ENCODE measurements around the gene LRRC25.

LRRC25 gene

GRCh38 chr19:18397242-18398202 lies at the start of gene LRRC25:
Gene LRRC25 (minus strand): TSS chr19:18397622. CDS start chr19:18396963, 659 bp downstream.
- no peak for DNase-seq (ENCODE audit: low read depth, low spot score)

GRCh38 chr19:18446811-18447359 lies 49.5 kb upstream of the LRRC25 start:
- DNase-seq (ENCODE audit: low read depth, low spot score), result no peak

- DNase-seq (ENCODE audit: low read depth, low spot score), result no peak
These were observed 48.9 kb upstream of the LRRC25 start for GRCh38 chr19:18446145-18446810.

- DNase-seq (ENCODE audit: low read depth, low spot score), result no peak
These were observed 48.0 kb upstream of the LRRC25 start for GRCh38 chr19:18445262-18445948.

- DNase-seq (ENCODE audit: low read depth, low spot score), result no peak
These were observed 47.1 kb upstream of the LRRC25 start for GRCh38 chr19:18444513-18444912.

- DNase-seq (ENCODE audit: low read depth, low spot score), result no peak
These were observed 46.4 kb upstream of the LRRC25 start for GRCh38 chr19:18443831-18444230.

GRCh38 chr19:18443406-18443805 lies 46.0 kb upstream of the LRRC25 start:
- no peak for DNase-seq (ENCODE audit: low read depth, low spot score)

- DNase-seq (ENCODE audit: low read depth, low spot score), result no peak
These were observed 45.5 kb upstream of the LRRC25 start for GRCh38 chr19:18442941-18443340.

- DNase-seq (ENCODE audit: low read depth, low spot score), result no peak
These were observed 44.7 kb upstream of the LRRC25 start for GRCh38 chr19:18441804-18442788.

- DNase-seq (ENCODE audit: low read depth, low spot score), result no peak
These were observed 43.7 kb upstream of the LRRC25 start for GRCh38 chr19:18440936-18441803.

- no peak for DNase-seq (ENCODE audit: low read depth, low spot score)
These were observed 43.0 kb upstream of the LRRC25 start for GRCh38 chr19:18440415-18440877.

- no peak for DNase-seq (ENCODE audit: low read depth, low spot score)
These were observed 42.5 kb upstream of the LRRC25 start for GRCh38 chr19:18439910-18440237.

GRCh38 chr19:18439025-18439909 lies 41.8 kb upstream of the LRRC25 start:
- peak; percentile 79 for DNase-seq (ENCODE audit: low read depth, low spot score)

- peak; percentile 73 for DNase-seq (ENCODE audit: low read depth, low spot score)
These were observed 41.1 kb upstream of the LRRC25 start for GRCh38 chr19:18438331-18439024.

- peak; percentile 76 for DNase-seq (ENCODE audit: low read depth, low spot score)
These were observed 40.3 kb upstream of the LRRC25 start, which contains the start of gene ISYNA1 for GRCh38 chr19:18437491-18438330. Gene ISYNA1 (minus strand): TSS chr19:18438133. CDS start chr19:18437979, 154 bp downstream.

- DNase-seq (ENCODE audit: low read depth, low spot score), result peak; percentile 94
These were observed 39.5 kb upstream of the LRRC25 start for GRCh38 chr19:18436671-18437490.

Measured in astrocyte of the hippocampus (primary cell).